ENCODE results near the gene PLAC8L1. TPM values are rescaled to one million over a fixed set of nuclear protein-coding genes. Genes with fewer than 3 reads are reported as not detected.
"Not testable (repeated sequence)": the region's sequence is repeated elsewhere in the genome, so short reads cannot be mapped to it uniquely, and the experiment has no call there.

The PLAC8L1 gene
- polyA plus RNA-seq, 1 donor (not counting 4 experiments of a cell fraction or from before 2014, with no cell fraction given): 0.69 TPM

GRCh38 chr5:146126068-146126467 lies 20.7 kb upstream of the PLAC8L1 start:
- DNase-seq (ENCODE audit: low read depth, low spot score) (no peak), FAIRE-seq (peak; percentile 34)
- no peaks in the 10 kb centered on the region for H4K20me1 ChIP-seq (ENCODE audit: control insufficient read depth, extremely low read depth, insufficient read depth, low read length)
- no peaks in the 10 kb centered on the region for H3K4me1 ChIP-seq (ENCODE audit: control insufficient read depth, extremely low read depth, insufficient read depth, low read length)
- no peaks in the 10 kb centered on the region for H3K9me3 ChIP-seq (ENCODE audit: control insufficient read depth, low read depth, low read length)
- H3K36me3 ChIP-seq (ENCODE audit: control insufficient read depth in 2 of 2, extremely low read depth in 1 of 2, insufficient read depth in 2 of 2, low read length in 2 of 2): peaks cover 12 to 45% of the 10 kb centered on the region in 2 experiments
- no peak overlapping the region for H2AFZ ChIP-seq (ENCODE audit: control insufficient read depth, low read length)
- no peaks in the 10 kb centered on the region for H3K79me2 ChIP-seq (ENCODE audit: control insufficient read depth, insufficient read depth, low read length)
- H3K9ac ChIP-seq (ENCODE audit: control insufficient read depth, extremely low read depth, insufficient read depth, low read length): no peak overlapping the region
- dilution Hi-C loops (cut with MboI; ENCODE audit: extremely low pct_ligation_motif_present, low sequenced_read_pairs): no loop called here
- no peaks in the 10 kb centered on the region for H3K27me3 ChIP-seq (ENCODE audit: control insufficient read depth, extremely low read depth, insufficient read depth, low read length)
- no peak overlapping the region for H3K4me2 ChIP-seq (ENCODE audit: control insufficient read depth, extremely low read depth, insufficient read depth, low read depth, low read length)
- TF ChIP-seq CTCF (optimal IDR thresholded peaks at IDR 0.05 in 1 of 3, IDR thresholded peaks at IDR 0.05 in 1 of 3, conservative IDR thresholded peaks at IDR 0.05 in 1 of 3; ENCODE audit: extremely low read depth in 1 of 3, insufficient read depth in 2 of 3, low read length in 3 of 3): no peak
- no peak for TF ChIP-seq EZH2 (IDR thresholded peaks at IDR 0.05; ENCODE audit: low read length)
- H3K4me3 ChIP-seq (ENCODE audit: control insufficient read depth in 2 of 3, extremely low read depth in 1 of 3, insufficient read depth in 2 of 3, low read depth in 1 of 3, low read length in 3 of 3): no peak overlapping the region
- H3K27ac ChIP-seq (ENCODE audit: control insufficient read depth, insufficient read depth, low read length): no peak overlapping the region
- H3K9me1 ChIP-seq (ENCODE audit: control insufficient read depth, extremely low read depth, insufficient read depth, low read length): no peaks in the 10 kb centered on the region

- DNase-seq (ENCODE audit: low read depth, low spot score): no peak
- H4K20me1 ChIP-seq (ENCODE audit: control insufficient read depth, extremely low read depth, insufficient read depth, low read length): no peaks in the 10 kb centered on the region
- H3K4me1 ChIP-seq (ENCODE audit: control insufficient read depth, extremely low read depth, insufficient read depth, low read length): no peaks in the 10 kb centered on the region
- H3K9ac ChIP-seq (ENCODE audit: control insufficient read depth, extremely low read depth, insufficient read depth, low read length): no peak overlapping the region
- no peak overlapping the region for H3K4me3 ChIP-seq (ENCODE audit: control insufficient read depth in 2 of 3, extremely low read depth in 1 of 3, insufficient read depth in 2 of 3, low read depth in 1 of 3, low read length in 3 of 3)
- no peaks in the 10 kb centered on the region for H3K79me2 ChIP-seq (ENCODE audit: control insufficient read depth, insufficient read depth, low read length)
- no peaks in the 10 kb centered on the region for H3K9me1 ChIP-seq (ENCODE audit: control insufficient read depth, extremely low read depth, insufficient read depth, low read length)
- no peak overlapping the region for H3K27ac ChIP-seq (ENCODE audit: control insufficient read depth, insufficient read depth, low read length)
- TF ChIP-seq CTCF (optimal IDR thresholded peaks at IDR 0.05 in 1 of 3, IDR thresholded peaks at IDR 0.05 in 1 of 3, conservative IDR thresholded peaks at IDR 0.05 in 1 of 3; ENCODE audit: extremely low read depth in 1 of 3, insufficient read depth in 2 of 3, low read length in 3 of 3): no peak
- no peak for TF ChIP-seq EZH2 (IDR thresholded peaks at IDR 0.05; ENCODE audit: low read length)
- dilution Hi-C loops (cut with MboI; ENCODE audit: extremely low pct_ligation_motif_present, low sequenced_read_pairs): no loop called here
- FAIRE-seq: no peak
- H3K4me2 ChIP-seq (ENCODE audit: control insufficient read depth, extremely low read depth, insufficient read depth, low read depth, low read length): no peak overlapping the region
- peaks cover 12 to 44% of the 10 kb centered on the region in 2 experiments for H3K36me3 ChIP-seq (ENCODE audit: control insufficient read depth in 2 of 2, extremely low read depth in 1 of 2, insufficient read depth in 2 of 2, low read length in 2 of 2)
- no peak overlapping the region for H2AFZ ChIP-seq (ENCODE audit: control insufficient read depth, low read length)
- H3K9me3 ChIP-seq (ENCODE audit: control insufficient read depth, low read depth, low read length): no peaks in the 10 kb centered on the region
- no peaks in the 10 kb centered on the region for H3K27me3 ChIP-seq (ENCODE audit: control insufficient read depth, extremely low read depth, insufficient read depth, low read length)
These were observed 19.2 kb upstream of the PLAC8L1 start for GRCh38 chr5:146124580-146124979.

- H3K9me3 ChIP-seq (ENCODE audit: control insufficient read depth, low read depth, low read length); dilution Hi-C loops (cut with MboI; ENCODE audit: extremely low pct_ligation_motif_present, low sequenced_read_pairs); DNase-seq (ENCODE audit: low read depth, low spot score); H2AFZ ChIP-seq (ENCODE audit: control insufficient read depth, low read length); H4K20me1 ChIP-seq (ENCODE audit: control insufficient read depth, extremely low read depth, insufficient read depth, low read length); H3K79me2 ChIP-seq (ENCODE audit: control insufficient read depth, insufficient read depth, low read length); H3K9ac ChIP-seq (ENCODE audit: control insufficient read depth, extremely low read depth, insufficient read depth, low read length); H3K27me3 ChIP-seq (ENCODE audit: control insufficient read depth, extremely low read depth, insufficient read depth, low read length); H3K4me3 ChIP-seq (ENCODE audit: control insufficient read depth in 2 of 3, extremely low read depth in 1 of 3, insufficient read depth in 2 of 3, low read depth in 1 of 3, low read length in 3 of 3); H3K4me1 ChIP-seq (ENCODE audit: control insufficient read depth, extremely low read depth, insufficient read depth, low read length); H3K27ac ChIP-seq (ENCODE audit: control insufficient read depth, insufficient read depth, low read length); FAIRE-seq; H3K4me2 ChIP-seq (ENCODE audit: control insufficient read depth, extremely low read depth, insufficient read depth, low read depth, low read length); H3K9me1 ChIP-seq (ENCODE audit: control insufficient read depth, extremely low read depth, insufficient read depth, low read length): not testable (repeated sequence)
- H3K36me3 ChIP-seq (ENCODE audit: control insufficient read depth in 2 of 2, extremely low read depth in 1 of 2, insufficient read depth in 2 of 2, low read length in 2 of 2): peaks cover 7 to 28% of the 10 kb centered on the region in 2 experiments
These were observed 16.1 kb upstream of the PLAC8L1 start for GRCh38 chr5:146121451-146121850.
